Measurements from ENCODE around the gene MTAP. TPM values are rescaled to one million over a fixed set of nuclear protein-coding genes. Genes with fewer than 3 reads are reported as not detected.

The MTAP gene
- polyA plus RNA-seq, 3 donors = 7.4 to 11.3 (median 7.8) TPM

- H3K4me1 ChIP-seq (ENCODE audit: control insufficient read depth in 1 of 2, insufficient read depth in 2 of 2, low read length in 2 of 2) = no peaks in the 10 kb centered on the region
- no peak overlapping the region for H3K9ac ChIP-seq (ENCODE audit: insufficient read depth, low read length, poor library complexity, severe bottlenecking)
- no peak overlapping the region for H3K4me3 ChIP-seq (replicated peaks in 1 of 3; ENCODE audit: low read depth in 2 of 3, low read length in 3 of 3)
- Mint-ChIP-seq H3K27me3 (ENCODE audit: low read depth in 3 of 3) (peaks cover 0 to 3% (median 2%) of the 10 kb centered on the region in 3 donors), H3K9me3 (peaks cover 0 to 4% (median 0%) of the 10 kb centered on the region in 7 donors), H3K4me1 (peaks cover 9% of the 10 kb centered on the region), H3K27ac (no peak overlapping the region), H3K36me3 (peaks cover under 1 to 3% of the 10 kb centered on the region in 2 donors), H3K4me3 (no peak overlapping the region)
- H3K27ac ChIP-seq (ENCODE audit: low read depth in 1 of 2, low read length in 2 of 2) = no peak overlapping the region
- H3K27me3 ChIP-seq (ENCODE audit: control insufficient read depth in 2 of 2, insufficient read depth in 2 of 2, low read length in 2 of 2) = no peaks in the 10 kb centered on the region
- H3K36me3 ChIP-seq (replicated peaks in 1 of 2; ENCODE audit: control insufficient read depth in 1 of 2, insufficient read depth in 2 of 2, low read length in 2 of 2) = no peaks in the 10 kb centered on the region
- WGBS (ENCODE audit: insufficient coverage) = no CpG with 5 or more reads among the region's 1 CpG
- H4K20me1 ChIP-seq (ENCODE audit: insufficient read depth, low read length) = no peaks in the 10 kb centered on the region
- no peak for TF ChIP-seq CTCF (IDR thresholded peaks at IDR 0.05)
- no peaks in the 10 kb centered on the region for H3K9me3 ChIP-seq (replicated peaks in 1 of 2; ENCODE audit: control insufficient read depth in 1 of 2, insufficient read depth in 1 of 2, low read length in 2 of 2)
- H2AFZ ChIP-seq (ENCODE audit: insufficient read depth, low read depth, low read length, poor library complexity, severe bottlenecking) = no peak overlapping the region
- no peak overlapping the region for H3K4me2 ChIP-seq (replicated peaks; ENCODE audit: extremely low read depth, low read length, poor library complexity, severe bottlenecking)
- H3K79me2 ChIP-seq (ENCODE audit: insufficient read depth, low read length) = no peaks in the 10 kb centered on the region
- no peak for DNase-seq
- intact Hi-C loops (cut with micrococcal nuclease) = no loop called here
These were observed 133.7 kb downstream of the MTAP start for GRCh38 chr9:21936161-21936560.

DNA sequence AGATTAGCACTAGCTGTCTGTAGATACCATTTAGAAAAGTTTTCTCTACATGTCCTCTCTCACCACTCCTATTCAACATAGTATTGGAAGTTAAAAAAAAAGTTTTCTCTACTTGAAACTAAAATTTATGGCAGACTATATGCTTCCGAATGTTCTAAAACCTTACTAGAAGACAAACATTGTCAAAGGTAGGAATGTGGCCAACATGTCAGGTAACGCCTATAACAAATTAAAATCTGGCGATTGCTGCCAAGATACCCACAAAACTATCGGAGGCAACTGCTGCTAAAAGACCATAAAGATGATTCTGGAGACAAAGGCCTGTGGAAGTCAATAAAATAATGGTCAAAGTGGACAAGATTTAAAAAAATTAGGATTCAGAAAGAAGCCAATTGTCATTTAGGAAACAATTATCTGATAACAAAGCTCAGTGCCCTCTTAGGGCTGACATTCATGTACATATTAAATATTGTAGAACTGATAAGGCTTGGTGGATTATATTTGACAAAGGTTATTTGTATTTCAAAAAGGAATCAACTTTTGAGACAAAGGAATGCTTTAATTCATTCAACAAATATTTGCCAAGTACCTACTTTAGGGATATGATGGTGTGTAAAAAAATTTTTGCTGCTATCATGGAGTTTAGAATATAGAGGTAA, 139.0 kb downstream of the MTAP start:
- Histone ChIP-seq H3K9ac (ENCODE audit: insufficient read depth, low read length, poor library complexity, severe bottlenecking) (no peak overlapping the region), H3K4me2 (replicated peaks; ENCODE audit: extremely low read depth, low read length, poor library complexity, severe bottlenecking) (no peak overlapping the region), H3K4me3 (replicated peaks in 1 of 3; ENCODE audit: low read depth in 2 of 3, low read length in 3 of 3) (no peak overlapping the region), H2AFZ (ENCODE audit: insufficient read depth, low read depth, low read length, poor library complexity, severe bottlenecking) (no peak overlapping the region), H3K9me3 (replicated peaks in 1 of 2; ENCODE audit: control insufficient read depth in 1 of 2, insufficient read depth in 1 of 2, low read length in 2 of 2) (no peaks in the 10 kb centered on the region), H4K20me1 (ENCODE audit: insufficient read depth, low read length) (no peaks in the 10 kb centered on the region), H3K36me3 (replicated peaks in 1 of 2; ENCODE audit: control insufficient read depth in 1 of 2, insufficient read depth in 2 of 2, low read length in 2 of 2) (no peaks in the 10 kb centered on the region), H3K79me2 (ENCODE audit: insufficient read depth, low read length) (no peaks in the 10 kb centered on the region), H3K27ac (ENCODE audit: low read depth in 1 of 2, low read length in 2 of 2) (no peak overlapping the region), H3K4me1 (ENCODE audit: control insufficient read depth in 1 of 2, insufficient read depth in 2 of 2, low read length in 2 of 2) (no peaks in the 10 kb centered on the region), H3K27me3 (ENCODE audit: control insufficient read depth in 2 of 2, insufficient read depth in 2 of 2, low read length in 2 of 2) (no peaks in the 10 kb centered on the region)
- H3K27ac Mint-ChIP-seq = no peak overlapping the region
- WGBS (ENCODE audit: insufficient coverage) = 100% methylated on average over 3 of the region's 4 CpGs
- H3K27me3 Mint-ChIP-seq (ENCODE audit: low read depth in 3 of 3) = peaks cover 2 to 15% (median 10%) of the 10 kb centered on the region in 3 donors
- no peaks in the 10 kb centered on the region for H3K36me3 Mint-ChIP-seq
- H3K4me3 Mint-ChIP-seq = no peak overlapping the region
- H3K9me3 Mint-ChIP-seq = peaks cover 0 to 11% (median 4%) of the 10 kb centered on the region in 7 donors
- intact Hi-C loops (cut with micrococcal nuclease) = no loop called here
- DNase-seq = no peak
- no peaks in the 10 kb centered on the region for H3K4me1 Mint-ChIP-seq
- TF ChIP-seq CTCF (IDR thresholded peaks at IDR 0.05) = no peak
